ES-I3 (cell line): ENCODE measurements around the gene SNX10.

Experiments used
- H3K36me3 ChIP-seq: 2 replicates; pipeline ENCODE4 v1.6.1; 2013; ENCODE audit warnings: mild to moderate bottlenecking, low read length, control low read depth, moderate library complexity; ENCODE audit not compliant: insufficient read depth
- H3K4me1 ChIP-seq: 2 replicates; pipeline ENCODE4 v1.6.1; 2013; ENCODE audit warnings: mild to moderate bottlenecking, control low read depth, low read length; ENCODE audit not compliant: insufficient read depth
- H3K9ac ChIP-seq: 2 replicates; pipeline ENCODE4 v1.6.1; 2013; ENCODE audit warnings: low read depth, mild to moderate bottlenecking, low read length, moderate library complexity
- H3K9me3 ChIP-seq: 2 replicates; pipeline ENCODE4 v1.6.1; 2013; ENCODE audit warnings: mild to moderate bottlenecking, low read length, moderate library complexity; ENCODE audit not compliant: control insufficient read depth, insufficient read depth

The SNX10 gene

DNA sequence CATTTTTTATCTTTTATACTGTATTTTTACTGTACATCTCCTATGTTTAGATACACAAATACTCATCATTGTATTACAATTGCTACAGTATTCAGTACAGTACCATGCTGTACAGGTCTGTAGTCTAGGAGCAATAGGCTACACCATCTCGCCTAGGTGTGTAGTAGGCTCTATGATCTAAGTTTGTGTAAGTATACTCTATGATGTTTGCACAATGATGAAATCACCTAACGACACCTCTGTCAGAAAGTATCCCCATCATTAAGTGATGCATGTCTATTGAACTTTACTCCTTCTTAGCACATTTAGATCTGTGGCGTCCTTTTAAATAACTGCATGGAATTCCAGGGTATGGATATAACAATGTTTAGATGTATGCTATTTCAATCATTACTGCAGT is 112.0 kb downstream of the SNX10 start:
- H3K36me3 ChIP-seq: no peaks in the 10 kb centered on the region
- peaks cover 2% of the 10 kb centered on the region; the same call in 1 of the 2 replicates for H3K9me3 ChIP-seq
- H3K4me1 ChIP-seq: no peaks in the 10 kb centered on the region; the same call in 1 of the 2 replicates
- H3K9ac ChIP-seq: no peak overlapping the region

DNA sequence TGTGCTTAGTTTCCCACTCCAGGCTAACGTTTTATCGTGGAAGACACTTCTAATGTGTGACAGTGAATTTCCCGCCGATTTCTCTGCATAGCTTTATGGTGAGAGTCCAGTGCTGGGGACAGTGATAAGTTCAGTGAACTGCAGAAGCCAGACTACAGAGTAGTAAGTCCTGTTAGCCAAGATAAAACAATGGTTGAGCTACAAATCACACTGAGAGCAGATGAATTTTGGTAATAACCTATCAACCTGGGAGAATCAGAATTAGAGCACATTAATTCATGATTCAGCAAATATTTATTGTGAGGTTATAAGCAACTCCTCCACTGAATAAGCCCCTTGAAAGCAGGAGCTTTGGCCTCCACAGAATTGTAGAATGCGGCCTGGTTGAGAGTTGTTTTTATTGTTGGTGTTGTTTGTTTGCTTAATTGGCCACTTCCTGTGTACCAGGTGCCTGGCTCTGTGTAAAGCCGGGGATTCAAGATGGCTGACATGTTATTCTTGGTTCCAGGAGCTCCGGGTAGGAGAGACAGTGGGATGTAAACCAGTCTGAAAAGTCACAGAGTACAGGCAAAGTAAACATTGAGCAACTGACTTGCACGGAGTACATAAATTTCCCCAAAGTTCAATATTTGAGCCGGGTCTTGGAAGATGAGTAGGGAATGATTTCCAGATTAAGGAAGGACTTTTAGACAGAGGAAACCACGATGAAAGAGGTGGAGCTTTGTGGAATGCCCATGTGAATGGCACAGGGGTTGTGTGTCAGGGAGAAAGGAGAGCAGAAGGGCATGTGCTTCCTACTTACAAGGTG is 112.7 kb downstream of the SNX10 start:
- Histone ChIP-seq H3K36me3 (no peaks in the 10 kb centered on the region), H3K4me1 (no peaks in the 10 kb centered on the region; the same call in 1 of the 2 replicates), H3K9me3 (peaks cover 2% of the 10 kb centered on the region; the same call in 1 of the 2 replicates), H3K9ac (no peak overlapping the region)

DNA sequence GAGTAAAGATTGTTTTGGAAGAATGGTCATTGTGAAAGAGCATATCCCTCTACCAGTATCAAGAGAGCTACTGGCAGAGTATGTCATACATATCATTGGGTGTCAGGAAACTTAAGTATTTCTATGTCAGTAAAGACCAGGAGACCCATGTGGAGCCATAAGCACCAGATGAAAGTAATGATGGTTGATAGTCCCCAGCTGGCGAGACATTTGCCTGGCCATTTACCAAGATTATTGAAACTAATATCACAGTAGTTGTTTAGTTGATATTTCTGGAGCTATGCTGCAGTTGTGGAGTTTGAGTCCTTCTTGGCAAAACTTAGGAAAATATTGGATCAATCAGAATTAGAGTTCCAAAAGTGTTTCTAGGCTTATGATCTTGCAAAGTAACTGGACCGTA is 114.8 kb downstream of the SNX10 start:
- H3K4me1 ChIP-seq: no peaks in the 10 kb centered on the region; the same call in 1 of the 2 replicates
- no peaks in the 10 kb centered on the region for H3K36me3 ChIP-seq
- no peak overlapping the region for H3K9ac ChIP-seq
- H3K9me3 ChIP-seq: peaks cover 2% of the 10 kb centered on the region; the same call in 1 of the 2 replicates

GRCh38 chr7:26409661-26410547 is 118.2 kb downstream of the SNX10 start:
- Histone ChIP-seq H3K9ac (no peak overlapping the region), H3K9me3 (peaks cover 2% of the 10 kb centered on the region; the same call in 1 of the 2 replicates), H3K4me1 (no peaks in the 10 kb centered on the region), H3K36me3 (no peaks in the 10 kb centered on the region)

- H3K36me3 ChIP-seq: no peaks in the 10 kb centered on the region
- no peaks in the 10 kb centered on the region for H3K9me3 ChIP-seq
Observed at GRCh38 chr7:26413007-26413691, 121.5 kb downstream of the SNX10 start.

GRCh38 chr7:26416004-26416403 is 124.3 kb downstream of the SNX10 start:
- H3K9ac ChIP-seq: no peak overlapping the region
- no peaks in the 10 kb centered on the region for H3K36me3 ChIP-seq
- H3K9me3 ChIP-seq: no peaks in the 10 kb centered on the region
- 0 out of 2 replicates have a peak, but pooled peaks cover 7% of the 10 kb centered on the region for H3K4me1 ChIP-seq

More at GRCh38 chr7:26413007-26413691, 121.5 kb downstream of the SNX10 start:
- 0 out of 2 replicates have a peak, but pooled peaks cover 4% of the 10 kb centered on the region for H3K4me1 ChIP-seq
- no peak overlapping the region for H3K9ac ChIP-seq

GRCh38 chr7:26417911-26418413 is 126.3 kb downstream of the SNX10 start:
- Histone ChIP-seq H3K9ac (no peak overlapping the region), H3K4me1 (0 out of 2 replicates have a peak, but pooled peaks cover 7% of the 10 kb centered on the region), H3K36me3 (no peaks in the 10 kb centered on the region), H3K9me3 (no peaks in the 10 kb centered on the region)

GRCh38 chr7:26419198-26419597 is 127.5 kb downstream of the SNX10 start:
- Histone ChIP-seq H3K9me3 (no peaks in the 10 kb centered on the region), H3K9ac (no peak overlapping the region), H3K4me1 (0 out of 2 replicates have a peak, but pooled peaks cover 7% of the 10 kb centered on the region), H3K36me3 (no peaks in the 10 kb centered on the region)

DNA sequence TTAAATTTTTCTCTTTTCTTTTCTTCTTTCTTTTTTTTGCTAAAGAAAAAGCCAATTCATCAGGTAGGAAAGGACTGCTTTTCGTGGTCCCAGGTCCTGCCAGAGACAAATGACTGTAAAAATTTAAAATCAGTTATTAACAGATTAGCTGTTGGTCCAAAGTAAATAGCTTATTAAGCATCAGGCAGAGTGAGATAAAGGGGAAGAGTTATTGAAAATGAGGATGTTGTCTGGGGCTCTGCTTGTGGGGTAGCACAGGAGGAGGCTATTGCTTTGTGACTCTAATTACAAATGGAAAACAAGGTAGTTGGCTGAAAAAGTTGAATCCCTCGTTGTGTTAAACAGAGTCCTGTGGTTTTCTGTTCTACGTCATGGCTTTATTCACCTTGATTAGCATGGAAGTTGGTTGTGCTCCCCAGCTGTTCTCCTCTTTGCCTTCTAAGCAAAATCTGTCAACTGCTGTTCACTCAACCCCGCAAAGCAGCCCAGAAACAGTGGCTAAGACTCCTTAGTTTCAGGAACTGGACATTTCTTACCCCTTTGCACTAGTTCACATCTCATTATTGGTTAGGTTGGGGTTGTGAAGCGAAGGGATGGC is 128.9 kb downstream of the SNX10 start:
- no peaks in the 10 kb centered on the region for H3K9me3 ChIP-seq
- no peak overlapping the region for H3K9ac ChIP-seq
- no peaks in the 10 kb centered on the region for H3K36me3 ChIP-seq
- H3K4me1 ChIP-seq: 0 out of 2 replicates have a peak, but pooled peaks cover 6% of the 10 kb centered on the region

- Histone ChIP-seq H3K9ac (no peak overlapping the region), H3K36me3 (no peaks in the 10 kb centered on the region), H3K4me1 (0 out of 2 replicates have a peak, but pooled peaks cover 3% of the 10 kb centered on the region), H3K9me3 (no peaks in the 10 kb centered on the region)
Observed at GRCh38 chr7:26422761-26423160, 131.1 kb downstream of the SNX10 start.

- Histone ChIP-seq H3K4me1 (0 out of 2 replicates have a peak, but pooled peaks cover 3% of the 10 kb centered on the region), H3K9me3 (no peaks in the 10 kb centered on the region), H3K36me3 (no peaks in the 10 kb centered on the region), H3K9ac (no peak overlapping the region)
Observed at GRCh38 chr7:26423436-26423835, 131.8 kb downstream of the SNX10 start.
